Thyroid gland (tissue), 4 donors: Measurements from ENCODE around the gene LRMDA.

Experiments used
- POLR2A ChIP-seq, 2 donors: fragments of 450-650 bp; IDR thresholded peaks; one replicate each; pipeline ENCODE4 v1.6.1; 2017; ENCODE audit warnings: antibody characterized with exemption in 2 of 2, mild to moderate bottlenecking in 2 of 2, moderate library complexity in 1 of 2
- TF ChIP-seq, protein P1 (sequence below), 6 experiments: fragments of 200-600 bp in 3 of 6; fragments of 450-650 bp in 3 of 6; sonication (generic) in 3 of 6; IDR thresholded peaks; one replicate each; pipeline ENCODE4 v1.5.1; 2016 to 2019; ENCODE audit warnings: antibody characterized with exemption in 6 of 6, mild to moderate bottlenecking in 2 of 6, inconsistent platforms in 1 of 6, moderate library complexity in 1 of 6

DNA sequence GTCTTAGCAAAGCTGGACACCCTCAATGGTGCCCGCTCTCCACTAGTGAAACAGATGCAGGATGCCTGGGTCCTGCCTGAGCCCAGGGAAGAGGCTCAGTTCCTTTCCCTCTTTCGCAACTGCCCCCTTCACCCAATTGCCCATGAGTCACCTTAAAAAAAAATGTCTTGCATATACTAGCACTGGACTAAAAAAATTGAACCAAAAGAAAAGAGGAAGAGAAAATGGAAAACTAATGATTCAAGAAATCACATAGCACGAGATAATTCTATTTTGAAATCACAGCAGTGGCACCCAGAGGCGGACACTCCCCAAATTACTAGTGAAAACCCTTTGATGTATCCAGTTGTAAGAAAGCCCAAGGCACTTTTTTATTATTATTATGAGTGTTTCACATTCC is 972.5 kb downstream of the LRMDA start:
- TF ChIP-seq, protein P1, sequence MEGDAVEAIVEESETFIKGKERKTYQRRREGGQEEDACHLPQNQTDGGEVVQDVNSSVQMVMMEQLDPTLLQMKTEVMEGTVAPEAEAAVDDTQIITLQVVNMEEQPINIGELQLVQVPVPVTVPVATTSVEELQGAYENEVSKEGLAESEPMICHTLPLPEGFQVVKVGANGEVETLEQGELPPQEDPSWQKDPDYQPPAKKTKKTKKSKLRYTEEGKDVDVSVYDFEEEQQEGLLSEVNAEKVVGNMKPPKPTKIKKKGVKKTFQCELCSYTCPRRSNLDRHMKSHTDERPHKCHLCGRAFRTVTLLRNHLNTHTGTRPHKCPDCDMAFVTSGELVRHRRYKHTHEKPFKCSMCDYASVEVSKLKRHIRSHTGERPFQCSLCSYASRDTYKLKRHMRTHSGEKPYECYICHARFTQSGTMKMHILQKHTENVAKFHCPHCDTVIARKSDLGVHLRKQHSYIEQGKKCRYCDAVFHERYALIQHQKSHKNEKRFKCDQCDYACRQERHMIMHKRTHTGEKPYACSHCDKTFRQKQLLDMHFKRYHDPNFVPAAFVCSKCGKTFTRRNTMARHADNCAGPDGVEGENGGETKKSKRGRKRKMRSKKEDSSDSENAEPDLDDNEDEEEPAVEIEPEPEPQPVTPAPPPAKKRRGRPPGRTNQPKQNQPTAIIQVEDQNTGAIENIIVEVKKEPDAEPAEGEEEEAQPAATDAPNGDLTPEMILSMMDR (IDR thresholded peaks at IDR 0.05) = no peak
- TF ChIP-seq POLR2A (IDR thresholded peaks at IDR 0.05) = no peak
